ENCODE measurements around the gene GPATCH1.
A peak's percentile ranks its signal among the peaks of the same experiment; 100 is the strongest.
"Not testable (repeated sequence)": the region's sequence is repeated elsewhere in the genome, so short reads cannot be mapped to it uniquely, and the experiment has no call there.

GPATCH1 gene

DNA sequence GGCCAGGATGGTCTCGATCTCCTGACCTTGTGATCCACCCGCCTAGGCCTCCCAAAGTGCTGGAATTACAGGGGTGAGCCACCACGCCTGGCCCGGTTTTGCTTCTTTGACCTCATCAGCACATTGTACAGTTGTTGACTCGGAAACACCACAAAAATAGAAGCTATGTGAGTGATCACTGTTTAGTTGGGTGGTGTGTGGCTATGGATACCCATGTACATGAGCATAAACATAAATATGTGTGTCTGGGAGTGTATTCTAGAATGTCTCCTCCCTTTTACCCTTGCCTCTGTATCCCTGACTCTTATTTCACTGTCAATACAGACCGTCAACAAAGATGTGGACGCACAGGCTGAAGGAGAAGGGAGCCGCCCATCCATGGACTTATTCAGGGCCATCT is 36.5 kb downstream of the GPATCH1 start:
- no peak for DNase-seq

DNA sequence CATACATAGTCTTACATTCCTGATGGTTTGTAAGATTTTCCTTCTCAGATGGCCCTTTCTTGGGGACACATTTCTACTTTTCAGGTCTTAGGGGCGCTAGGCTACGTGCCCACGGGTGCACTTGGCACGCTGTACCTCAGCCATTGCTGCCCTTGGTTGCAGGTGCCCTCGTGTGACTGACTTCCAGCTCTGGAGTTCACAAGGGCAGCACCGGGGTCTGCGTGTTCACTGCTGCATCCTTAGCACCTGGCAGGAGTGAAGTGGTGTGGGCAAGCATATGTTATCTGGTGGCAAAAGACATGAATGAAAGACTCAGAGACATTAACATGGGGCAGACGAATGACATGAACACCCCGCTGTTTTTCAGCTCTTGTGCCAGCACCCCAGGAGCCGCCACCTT is 37.7 kb downstream of the GPATCH1 start:
- DNase-seq, result no peak

DNA sequence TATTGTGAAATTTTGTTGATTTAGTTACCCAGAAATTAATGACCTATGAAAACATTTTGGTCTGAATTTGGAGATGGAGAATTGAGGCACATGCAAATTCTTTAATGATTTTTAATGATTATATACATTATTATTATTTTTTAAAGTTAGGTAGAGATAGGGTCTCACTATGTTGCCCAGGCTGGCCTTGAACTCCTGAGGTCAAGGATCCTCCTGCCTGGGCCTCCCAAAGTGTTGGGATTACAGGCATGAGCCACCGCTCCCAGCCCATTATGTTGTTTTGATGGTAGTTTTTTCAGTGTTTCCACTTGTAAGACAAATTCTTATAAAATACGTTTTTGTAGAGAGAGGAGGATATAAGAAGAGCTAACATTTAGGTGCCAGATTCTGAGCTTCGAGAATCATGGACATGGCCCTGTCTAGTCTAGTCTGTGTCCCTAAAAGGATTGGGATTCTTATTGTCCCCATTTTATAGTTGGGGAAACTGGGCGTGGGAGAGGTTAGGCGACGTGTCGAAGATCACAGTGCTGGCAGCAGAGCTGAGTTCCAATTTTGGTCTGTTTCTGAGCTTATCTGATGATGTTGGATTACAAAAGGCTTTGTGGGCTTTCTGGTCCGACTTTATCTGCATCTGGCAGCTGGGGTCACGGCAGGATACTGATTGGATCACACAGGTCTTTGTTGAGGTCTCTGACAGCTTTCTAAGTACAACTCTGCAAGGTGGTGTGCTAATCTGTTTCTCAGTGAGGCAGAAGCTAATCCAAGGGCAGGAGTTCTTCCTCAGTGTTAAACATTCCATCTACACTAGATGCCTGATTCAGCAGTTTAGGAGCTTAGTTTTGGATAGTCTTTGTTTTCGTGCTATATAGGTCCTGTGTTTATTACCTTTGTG is 43.5 kb downstream of the GPATCH1 start:
- no peak for DNase-seq

DNA sequence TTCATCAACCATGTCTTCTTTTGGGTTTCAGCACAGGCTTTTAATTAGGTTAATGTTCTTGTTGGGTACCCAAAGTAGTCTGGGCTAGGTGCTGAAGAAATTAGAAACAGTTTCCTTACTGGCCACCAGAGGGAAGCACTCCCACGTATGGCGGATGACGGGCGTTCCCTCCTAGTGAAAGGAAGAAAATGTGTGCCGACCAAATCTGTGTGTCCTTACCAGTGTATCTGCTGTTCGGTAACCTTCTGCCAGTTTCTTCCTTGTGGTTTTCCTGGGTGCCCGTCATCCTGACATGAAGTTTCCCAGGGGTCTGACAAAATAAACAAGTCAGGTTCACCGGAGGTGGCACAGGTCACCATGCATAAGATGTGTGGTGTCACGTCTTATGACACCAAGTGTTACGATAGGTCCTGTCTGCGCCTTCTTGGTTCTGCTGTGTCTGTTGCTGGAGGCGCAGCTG is 45.0 kb downstream of the GPATCH1 start:
- peak; percentile 68 for DNase-seq

DNA sequence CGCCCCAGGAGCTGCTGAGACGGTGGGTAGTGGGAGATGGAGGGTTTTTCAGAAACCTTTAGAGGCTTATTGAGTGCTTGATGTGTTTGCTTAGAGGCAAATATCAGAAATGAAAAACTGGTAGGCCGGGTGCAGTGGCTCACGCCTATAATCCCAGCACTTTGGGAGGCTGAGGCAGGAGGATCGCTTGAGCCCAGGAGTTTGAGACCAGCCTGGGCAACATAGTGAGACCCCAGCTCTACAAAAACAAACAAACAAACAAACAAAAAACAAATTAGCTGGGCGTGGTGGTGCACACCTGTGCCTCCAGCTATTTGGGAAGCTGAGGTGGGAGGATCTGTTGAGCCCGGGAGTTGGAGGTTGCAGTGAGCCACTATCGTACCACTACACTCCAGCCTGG is 45.7 kb downstream of the GPATCH1 start:
- not testable (repeated sequence) for DNase-seq

DNA sequence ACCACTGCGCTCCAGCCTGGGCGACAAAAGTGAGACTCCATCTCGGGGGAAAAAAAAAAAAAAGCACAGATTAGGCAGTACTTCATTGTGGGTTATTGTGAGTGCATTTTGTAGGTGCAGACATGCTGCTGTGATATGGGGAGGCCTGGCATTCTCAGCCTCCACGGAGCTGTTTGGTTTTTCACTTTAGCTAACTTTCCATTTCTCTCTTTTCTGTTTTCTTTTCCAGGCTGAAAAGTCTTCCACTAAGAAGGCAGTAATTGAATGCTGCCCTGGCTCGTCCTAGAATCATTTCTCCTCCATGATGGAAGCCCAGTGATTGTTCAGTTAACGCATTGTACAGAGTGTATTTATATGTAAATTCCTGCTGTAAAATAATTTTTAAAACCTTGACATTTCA is 48.9 kb downstream of the GPATCH1 start:
- no peak for DNase-seq

DNA sequence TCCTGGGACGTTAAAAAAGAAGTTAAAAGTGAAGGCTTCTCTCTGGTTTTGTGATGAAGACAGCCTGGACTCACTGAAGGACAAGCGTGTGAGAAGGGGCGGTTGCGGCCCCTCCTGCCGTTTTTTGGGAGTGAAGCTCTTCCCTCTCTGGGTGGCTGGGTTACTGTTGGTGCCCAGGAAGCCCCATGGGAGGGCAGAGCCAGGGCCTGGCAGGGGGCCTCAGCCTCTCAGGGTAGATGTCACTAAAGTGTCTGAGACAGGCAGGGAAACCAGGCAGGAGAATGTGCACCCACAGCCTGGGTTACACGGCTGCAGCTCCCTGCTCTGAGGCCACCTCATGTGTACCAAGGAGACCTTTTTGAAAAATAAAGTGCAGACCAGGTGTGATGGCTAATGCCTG is 49.5 kb downstream of the GPATCH1 start:
- no peak for DNase-seq

DNA sequence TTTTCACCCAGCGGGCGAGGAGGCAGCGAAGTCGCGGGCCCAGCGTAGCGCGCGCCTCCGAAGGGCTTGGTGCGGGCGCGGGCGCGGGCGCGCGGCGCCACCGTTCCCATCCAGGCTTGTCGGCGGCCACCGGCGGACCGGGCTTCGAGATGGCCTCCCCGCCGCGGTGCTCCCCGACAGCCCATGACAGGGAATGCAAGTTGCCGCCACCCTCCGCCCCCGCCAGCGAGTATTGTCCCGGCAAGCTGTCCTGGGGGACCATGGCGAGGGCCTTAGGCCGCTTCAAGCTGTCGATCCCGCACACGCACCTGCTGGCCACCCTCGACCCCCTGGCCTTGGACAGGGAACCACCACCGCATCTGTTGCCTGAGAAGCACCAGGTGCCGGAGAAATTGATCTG is 51.0 kb downstream of the GPATCH1 start, which contains the start of gene WDR88:
Gene WDR88 (plus strand): TSS at position 94 of the 400 bp plus-strand sequence. CDS start 56 bp downstream, at position 150.
- no peak for DNase-seq

DNA sequence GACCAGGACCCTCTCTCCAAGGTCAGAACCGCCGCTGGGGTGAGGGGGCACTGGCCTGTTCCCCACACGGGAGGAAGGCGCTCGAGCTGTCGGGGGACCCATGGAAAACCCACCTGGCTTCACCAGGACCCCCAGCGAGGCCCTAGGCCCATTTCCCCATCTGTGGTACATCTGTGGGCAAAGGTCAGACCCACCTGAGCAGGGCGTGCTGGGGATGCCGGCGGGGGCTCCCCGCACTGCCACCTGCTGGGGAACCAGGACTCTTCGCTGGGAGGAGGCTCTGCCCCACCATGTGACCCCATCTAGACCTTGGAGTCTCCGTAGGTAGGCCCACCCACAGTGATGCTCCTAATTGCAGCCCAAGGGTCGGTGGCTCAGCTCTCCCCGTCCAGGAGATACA is 51.4 kb downstream of the GPATCH1 start:
- no peak for DNase-seq

DNA sequence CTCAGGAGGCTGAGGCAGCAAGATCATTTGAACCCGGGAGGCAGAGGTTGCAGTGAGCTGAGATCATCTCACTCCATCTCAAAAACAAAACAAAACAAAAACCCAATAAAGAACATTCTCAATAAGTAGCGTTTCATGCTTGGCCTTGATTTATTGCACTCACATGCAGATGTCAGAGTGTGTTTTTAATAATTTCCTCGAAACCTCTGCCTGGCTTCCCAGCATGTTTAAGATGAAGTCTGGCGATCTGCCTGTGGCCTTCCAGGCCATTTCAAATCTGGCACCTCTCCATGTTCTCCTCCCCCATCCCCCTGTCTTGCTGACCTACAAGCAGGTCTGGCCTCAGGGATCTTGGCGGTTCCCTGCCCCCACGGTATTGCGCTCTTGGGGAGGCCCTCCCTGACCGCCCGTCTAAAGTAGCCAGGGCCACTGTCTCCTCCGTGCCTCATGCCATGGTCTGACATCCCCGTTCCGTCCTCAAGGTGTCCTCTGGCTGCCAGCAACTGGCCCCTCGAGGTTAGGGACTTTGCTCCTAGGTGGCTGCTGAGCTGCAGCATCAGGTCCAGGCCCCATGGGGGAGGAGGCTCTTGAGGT is 52.6 kb downstream of the GPATCH1 start:
- DNase-seq, result no peak

DNA sequence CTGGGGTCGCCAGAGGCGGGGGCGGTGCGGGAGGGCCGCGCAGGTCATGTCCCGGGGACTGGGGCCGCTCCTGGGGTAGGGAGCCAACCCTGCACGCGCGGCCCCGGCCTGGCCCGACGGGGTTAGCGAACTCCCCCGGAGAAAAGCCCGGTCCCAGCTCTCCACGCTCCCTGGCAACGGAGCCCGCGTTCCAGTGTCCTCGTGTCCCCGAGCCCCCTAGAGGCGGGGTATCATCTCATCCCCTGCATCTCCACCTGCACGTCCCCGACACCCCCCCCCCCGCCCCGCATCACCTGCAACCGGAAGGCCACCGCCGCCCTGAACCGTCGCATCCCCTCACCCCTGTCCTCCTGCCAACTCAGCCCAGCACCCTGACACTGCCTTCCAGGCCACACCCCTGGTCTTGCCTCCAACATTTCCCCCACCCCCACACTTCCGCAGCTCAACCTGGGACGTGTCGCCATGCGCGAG is 53.6 kb downstream of the GPATCH1 start:
- peak; percentile 51 for DNase-seq

DNA sequence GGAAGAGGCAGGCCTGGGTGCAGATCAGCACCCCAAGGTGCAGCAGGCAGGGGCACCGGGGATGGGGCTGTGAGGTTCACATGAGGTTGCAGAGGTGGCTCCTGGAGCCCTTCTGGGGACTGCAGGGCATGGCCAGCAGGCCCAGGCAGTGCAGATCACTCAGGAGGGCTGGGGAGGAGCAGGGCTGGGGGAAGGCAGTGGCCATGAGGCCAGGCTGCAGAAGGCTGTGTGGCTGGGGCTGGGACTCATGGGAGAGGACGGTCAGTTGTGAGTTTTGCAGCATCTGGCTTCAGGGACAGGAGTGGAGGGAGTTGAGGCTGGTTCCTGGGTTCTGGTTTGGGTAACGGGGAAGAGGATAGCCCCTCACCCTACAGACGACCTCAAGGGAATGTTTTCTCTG is 58.2 kb downstream of the GPATCH1 start:
- no peak for DNase-seq

DNA sequence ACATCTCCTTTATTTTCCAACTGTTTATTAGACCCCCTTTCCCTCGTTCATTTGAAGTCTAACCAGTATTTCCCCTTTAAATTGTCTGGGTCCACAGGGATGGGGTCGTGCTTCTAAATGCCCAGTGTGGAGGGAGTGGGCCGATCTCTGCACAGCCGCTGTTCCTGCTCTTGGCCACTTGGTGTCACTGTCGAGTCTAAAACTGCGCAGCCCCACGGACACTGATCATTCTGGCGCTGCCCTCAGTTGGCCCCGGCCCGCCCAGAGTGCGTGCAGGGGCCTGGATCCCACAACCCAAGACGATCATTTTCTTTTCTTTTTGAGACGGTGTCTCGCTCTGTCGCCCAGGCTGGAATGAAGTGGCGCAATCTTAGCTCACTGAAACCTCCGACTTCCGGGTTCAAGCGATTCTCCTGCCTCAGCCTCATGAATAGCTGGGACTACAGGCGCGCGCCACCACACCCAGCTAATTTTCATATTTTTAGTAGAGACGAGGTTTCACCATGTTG is 63.0 kb downstream of the GPATCH1 start:
- peak; percentile 74 for DNase-seq

DNA sequence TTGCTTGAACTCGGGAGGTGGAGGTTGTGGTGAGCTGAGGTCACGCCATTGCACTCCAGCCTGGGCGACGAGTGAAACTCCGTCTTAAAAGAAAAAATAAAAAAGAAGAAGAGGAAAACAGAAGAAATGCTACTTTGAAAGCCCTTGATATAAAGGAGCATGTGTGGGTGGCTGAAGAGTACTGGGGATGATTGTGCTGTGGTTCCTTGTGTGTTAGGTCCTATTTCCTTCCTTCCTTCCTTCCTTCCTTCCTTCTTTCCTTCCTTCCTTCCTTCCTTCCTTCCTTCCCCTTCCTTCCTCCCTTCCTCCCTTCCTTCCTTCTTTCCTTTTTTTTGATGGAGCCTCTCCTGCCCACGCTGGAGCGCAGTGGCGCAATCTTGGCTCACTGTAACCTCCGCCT is 65.2 kb downstream of the GPATCH1 start:
- DNase-seq, result no peak

DNA sequence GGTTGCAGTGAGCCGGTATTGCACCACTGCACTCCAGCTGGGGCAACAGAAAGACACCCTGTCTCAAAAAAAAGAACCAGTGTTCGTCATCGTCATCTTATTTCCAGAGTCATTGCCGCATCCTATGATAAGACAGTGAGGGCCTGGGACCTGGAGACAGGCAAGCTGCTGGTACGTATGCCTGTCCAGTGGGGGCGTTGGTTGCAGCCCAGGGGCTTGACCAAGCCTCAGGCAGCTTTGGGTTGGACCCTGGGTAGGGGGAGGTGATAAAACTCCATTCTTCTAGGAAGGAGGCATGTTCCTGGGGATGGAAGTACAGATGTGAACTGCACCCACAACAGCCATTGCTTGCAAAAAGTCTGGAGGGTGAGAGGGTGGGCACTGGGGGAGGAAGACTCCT is 66.6 kb downstream of the GPATCH1 start:
- no peak for DNase-seq

DNA sequence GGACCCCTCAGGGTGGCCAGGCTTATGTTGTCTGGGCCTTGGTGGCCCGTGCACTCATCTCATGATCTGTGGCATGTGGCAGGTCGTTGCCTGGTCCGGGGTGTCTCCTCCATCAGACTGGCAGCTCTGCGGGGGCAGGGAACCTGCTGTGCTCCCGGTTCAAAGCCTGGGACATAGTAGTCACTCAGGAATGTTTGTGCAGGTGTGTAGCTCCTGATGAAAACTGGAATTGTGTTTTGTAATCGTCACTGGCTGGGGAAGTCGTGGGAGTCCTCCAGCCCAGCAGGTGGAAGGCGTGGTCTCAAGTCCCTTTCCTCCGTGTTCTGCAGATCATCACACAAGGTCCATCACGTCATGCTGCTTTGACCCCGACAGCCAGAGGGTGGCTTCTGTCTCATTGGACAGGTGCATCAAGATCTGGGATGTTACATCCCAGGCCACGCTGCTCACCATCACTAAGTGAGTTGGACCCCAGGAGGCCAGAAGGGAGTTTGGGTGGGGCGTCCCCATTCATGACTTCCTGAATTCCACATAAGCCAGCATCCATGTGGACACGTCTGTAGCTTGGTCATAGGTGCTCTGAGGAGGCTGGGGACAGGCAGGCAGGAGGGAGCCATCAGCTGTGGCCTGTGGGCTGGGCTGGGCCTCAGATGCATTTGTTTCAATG is 70.0 kb downstream of the GPATCH1 start:
- no peak for DNase-seq

DNA sequence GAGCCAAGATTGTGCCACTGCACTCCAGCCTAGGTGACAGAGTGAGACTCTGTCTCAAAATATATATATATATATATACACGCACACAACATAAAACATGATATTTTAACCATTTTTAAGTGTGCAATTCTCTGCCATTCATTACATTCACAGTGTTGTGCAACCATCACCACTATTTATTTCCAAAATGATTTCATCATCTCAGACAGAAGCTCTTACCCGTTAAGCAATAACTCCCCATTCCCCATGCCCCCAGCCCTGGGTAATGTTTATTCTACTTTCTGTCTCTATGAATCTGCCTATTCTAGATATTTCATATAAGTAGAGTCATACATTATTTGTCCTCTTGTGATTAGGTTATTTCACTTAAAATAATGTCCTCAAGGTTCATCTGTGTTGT is 71.2 kb downstream of the GPATCH1 start:
- DNase-seq, result no peak

DNA sequence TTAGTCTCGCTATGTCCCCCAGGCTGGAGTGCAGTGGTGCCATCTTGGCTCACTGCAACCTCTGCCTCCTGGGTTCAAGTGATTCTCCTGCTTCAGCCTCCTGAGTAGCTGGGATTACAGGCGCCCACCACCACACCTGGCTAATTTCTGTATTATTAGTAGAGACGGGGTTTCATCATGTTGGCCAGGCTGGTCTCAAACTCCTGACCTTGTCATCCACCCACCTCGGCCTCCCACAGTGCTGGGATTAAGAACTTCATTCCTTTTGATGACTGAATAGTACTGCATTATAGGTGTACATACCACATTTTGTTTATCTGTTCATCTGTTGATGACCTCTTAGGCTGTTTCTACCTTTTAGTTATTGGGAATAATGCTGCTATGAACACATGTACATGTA is 71.6 kb downstream of the GPATCH1 start:
- not testable (repeated sequence) for DNase-seq

DNA sequence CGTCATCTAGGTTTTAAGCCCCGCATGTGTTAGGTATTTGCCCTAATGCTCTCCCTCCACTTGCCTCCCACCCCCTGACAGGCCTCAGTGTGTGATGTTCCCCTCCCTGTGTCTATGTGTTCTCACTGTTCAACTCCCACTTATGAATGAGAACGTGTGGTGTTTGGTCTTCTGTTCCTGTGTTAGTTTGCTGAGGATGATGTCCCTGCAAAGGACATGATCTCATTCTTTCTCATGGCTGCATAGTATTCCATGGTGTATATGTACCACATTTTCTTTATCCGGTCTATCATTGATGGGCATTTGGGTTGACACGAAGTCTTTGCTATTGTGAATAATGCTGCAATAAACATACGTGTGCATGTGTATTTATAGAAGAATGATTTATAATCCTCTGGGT is 73.3 kb downstream of the GPATCH1 start:
- not testable (repeated sequence) for DNase-seq

DNA sequence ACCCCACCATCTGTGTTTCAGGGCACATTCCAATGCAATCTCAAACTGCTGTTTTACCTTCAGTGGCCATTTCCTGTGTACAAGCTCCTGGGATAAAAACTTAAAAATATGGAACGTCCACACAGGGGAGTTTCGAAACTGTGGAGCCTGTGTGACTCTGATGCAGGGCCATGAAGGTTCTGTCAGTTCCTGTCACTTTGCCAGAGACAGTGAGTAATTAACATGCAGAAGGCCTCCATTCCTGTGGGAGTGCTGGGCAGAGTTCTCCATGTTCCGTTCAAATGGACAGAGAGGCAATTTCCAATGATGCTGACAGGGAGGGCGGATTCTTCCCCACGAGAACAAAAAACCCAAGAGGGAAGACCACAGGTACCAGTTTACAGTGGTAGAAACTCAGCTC is 75.4 kb downstream of the GPATCH1 start:
- no peak for DNase-seq

DNA sequence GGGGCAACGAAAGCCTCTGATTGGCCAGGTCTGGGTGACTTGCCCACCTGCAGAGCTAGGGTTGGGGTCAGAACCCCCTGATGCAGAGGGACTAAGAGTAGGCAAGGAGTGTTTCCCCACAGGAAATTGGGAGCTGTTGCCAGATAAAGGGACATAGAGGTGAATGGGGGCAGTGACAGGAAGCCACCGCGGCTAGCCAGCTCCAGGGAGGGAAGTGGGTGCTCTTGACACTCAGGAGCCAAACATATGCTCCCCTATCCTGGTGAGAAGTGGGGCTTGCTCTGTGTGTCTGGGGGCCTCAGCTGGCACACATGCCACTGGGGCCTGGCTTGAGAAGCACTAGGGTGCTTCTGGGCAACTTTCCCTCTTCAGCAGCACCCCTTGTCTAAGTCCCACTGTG is 76.9 kb downstream of the GPATCH1 start:
- DNase-seq, result no peak

DNA sequence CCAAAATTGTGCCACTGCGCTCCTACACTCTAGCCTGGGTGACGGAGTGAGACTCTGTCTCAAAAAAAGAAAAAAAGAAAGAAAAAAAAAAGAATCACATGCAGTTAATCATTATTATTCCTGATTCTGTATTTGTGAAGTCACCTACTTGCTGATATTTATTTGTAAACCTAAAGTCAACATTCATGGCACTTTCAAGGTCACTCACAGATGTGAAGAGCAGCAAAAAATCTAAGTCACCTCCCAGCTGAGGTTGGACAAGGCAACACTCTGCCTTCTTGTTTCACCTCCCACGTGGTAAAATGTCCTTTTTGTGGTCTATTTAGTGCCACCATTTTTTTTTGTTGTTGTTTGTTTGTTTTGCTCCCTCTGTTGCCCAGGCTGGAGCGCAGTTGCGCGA is 77.4 kb downstream of the GPATCH1 start:
- DNase-seq, result no peak

DNA sequence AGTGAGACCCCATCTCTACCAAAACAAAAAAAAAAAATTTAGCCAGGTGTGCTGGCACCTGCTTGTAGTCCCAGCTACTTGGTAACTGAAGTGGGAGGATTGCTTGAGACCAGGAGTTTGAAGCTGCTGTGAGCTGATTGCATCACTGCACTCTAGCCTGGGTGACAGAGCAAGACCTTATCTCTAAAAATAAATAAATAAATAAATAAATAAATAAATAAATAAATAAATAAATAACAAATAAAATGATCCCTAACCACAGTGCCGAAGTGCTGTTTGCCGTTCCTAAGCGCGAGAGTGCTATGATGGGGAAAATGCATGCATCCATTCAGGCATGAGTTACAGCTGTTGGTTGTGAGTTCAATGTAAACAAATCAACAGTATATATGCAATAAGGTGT is 78.2 kb downstream of the GPATCH1 start:
- no peak for DNase-seq

DNA sequence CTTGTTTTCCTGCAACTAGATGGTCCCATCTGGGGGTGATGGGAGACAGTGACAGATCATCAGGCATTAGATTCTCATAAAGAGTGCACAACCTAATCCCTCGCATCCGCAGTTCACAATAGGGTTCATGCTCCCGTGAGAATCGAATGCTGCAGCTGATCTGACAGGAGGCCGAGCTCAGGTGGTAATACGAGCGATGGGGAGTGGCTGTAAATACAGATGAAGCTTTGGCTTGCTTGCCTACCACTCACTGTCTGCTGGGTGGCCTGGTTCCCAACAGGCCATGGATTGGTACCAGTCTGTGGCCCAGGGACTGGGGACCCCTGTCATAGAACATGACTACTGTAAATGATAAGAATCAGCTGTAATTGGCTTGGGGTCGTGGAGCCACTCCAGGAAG is 78.9 kb downstream of the GPATCH1 start:
- DNase-seq, result no peak

Measured in CD4-positive, alpha-beta T cell treated with Interleukin-21 for 1 hour (primary cell).